Gastroesophageal sphincter (tissue), 3 donors: ENCODE data around the gene ERCC5.

ENCODE experiments used
- EP300 ChIP-seq: sonication (generic); formaldehyde crosslinking; IDR thresholded peaks from one replicate; pipeline ENCODE4 v1.6.1; 2017; ENCODE audit warnings: antibody characterized with exemption, mild to moderate bottlenecking
- POLR2AphosphoS5 ChIP-seq: sonication (generic); formaldehyde crosslinking; IDR thresholded peaks from one replicate; pipeline ENCODE4 v1.6.1; 2017; ENCODE audit warnings: antibody characterized with exemption
- TF ChIP-seq, protein P1 (sequence below), 4 experiments: fragments of 200-600 bp in 2 of 4; fragments of 450-650 bp in 2 of 4; sonication (generic) in 1 of 4; IDR thresholded peaks; one replicate each; pipeline ENCODE4 v1.5.1; 2017 to 2019; ENCODE audit warnings: antibody characterized with exemption in 4 of 4, mild to moderate bottlenecking in 2 of 4, moderate library complexity in 2 of 4

DNA sequence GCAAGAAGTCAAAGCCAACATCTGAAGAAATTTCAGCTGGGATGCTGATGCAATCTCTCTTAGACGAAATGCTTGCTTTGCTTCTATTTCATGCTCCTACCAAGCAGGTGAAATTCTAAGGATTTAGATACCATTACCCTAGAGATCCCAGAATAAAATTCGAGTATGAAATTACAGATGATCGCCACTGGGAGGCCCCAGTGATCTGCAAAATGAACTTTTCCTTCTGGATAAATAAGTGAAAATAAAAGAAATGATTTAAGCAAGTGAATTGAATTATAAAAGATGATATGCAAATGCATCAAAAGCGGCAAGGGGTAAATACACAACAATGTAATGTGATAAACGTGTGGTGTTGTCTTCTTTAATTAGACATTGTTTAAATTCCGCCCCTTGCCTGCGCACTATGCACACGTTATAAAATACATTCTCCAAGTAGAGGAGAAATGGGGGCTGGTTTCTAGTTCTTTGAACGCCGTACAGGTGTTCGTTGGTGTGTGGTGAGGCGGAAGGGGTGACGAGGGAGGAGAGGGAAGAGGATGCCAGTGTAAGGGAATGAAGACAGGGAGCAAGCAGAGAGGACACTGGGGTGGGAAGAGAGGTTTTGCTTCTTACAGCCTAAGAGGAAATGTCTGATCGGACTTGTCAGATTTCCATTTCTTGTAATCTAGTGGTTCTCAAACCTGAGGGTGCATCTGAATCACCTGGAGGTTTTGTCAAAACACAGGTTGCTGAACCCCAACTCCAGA is 58.0 kb downstream of the ERCC5 start:
- TF ChIP-seq, protein P1, sequence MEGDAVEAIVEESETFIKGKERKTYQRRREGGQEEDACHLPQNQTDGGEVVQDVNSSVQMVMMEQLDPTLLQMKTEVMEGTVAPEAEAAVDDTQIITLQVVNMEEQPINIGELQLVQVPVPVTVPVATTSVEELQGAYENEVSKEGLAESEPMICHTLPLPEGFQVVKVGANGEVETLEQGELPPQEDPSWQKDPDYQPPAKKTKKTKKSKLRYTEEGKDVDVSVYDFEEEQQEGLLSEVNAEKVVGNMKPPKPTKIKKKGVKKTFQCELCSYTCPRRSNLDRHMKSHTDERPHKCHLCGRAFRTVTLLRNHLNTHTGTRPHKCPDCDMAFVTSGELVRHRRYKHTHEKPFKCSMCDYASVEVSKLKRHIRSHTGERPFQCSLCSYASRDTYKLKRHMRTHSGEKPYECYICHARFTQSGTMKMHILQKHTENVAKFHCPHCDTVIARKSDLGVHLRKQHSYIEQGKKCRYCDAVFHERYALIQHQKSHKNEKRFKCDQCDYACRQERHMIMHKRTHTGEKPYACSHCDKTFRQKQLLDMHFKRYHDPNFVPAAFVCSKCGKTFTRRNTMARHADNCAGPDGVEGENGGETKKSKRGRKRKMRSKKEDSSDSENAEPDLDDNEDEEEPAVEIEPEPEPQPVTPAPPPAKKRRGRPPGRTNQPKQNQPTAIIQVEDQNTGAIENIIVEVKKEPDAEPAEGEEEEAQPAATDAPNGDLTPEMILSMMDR (IDR thresholded peaks at IDR 0.05) = no peak
- TF ChIP-seq POLR2AphosphoS5 = no peak
- no peak for TF ChIP-seq EP300
